Superior temporal gyrus (tissue), 1 donor: Measurements from ENCODE around the gene AGO3.
A peak's percentile ranks its signal among the peaks of the same experiment; 100 is the strongest.
"Not testable (repeated sequence)": the region's sequence is repeated elsewhere in the genome, so short reads cannot be mapped to it uniquely, and the experiment has no call there.

Experiments
- DNase-seq: peaks from one replicate; pipeline ENCODE4 v3.0.0-alpha.2; 2016; ENCODE audit errors: extremely low spot score

Gene AGO3

DNA sequence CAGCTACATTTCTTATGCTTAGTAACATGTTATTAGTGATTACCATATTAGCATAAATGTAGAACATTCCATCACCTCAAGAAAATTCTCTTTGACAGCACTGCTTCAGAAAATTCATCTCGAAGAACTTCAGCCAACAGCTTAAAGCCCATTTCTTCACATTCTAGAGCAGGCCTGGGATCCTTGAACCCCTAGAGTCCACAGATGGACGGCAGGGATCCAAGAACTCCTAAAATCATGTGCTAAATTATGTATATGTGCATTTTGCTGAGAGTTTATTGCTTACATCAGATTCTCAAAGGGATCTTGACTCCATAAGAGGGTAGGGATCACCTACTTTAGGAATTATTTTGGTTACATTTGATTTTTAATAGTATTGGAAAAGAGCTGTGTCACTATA, 76.8 kb downstream of the AGO3 start:
- no peak for DNase-seq

DNA sequence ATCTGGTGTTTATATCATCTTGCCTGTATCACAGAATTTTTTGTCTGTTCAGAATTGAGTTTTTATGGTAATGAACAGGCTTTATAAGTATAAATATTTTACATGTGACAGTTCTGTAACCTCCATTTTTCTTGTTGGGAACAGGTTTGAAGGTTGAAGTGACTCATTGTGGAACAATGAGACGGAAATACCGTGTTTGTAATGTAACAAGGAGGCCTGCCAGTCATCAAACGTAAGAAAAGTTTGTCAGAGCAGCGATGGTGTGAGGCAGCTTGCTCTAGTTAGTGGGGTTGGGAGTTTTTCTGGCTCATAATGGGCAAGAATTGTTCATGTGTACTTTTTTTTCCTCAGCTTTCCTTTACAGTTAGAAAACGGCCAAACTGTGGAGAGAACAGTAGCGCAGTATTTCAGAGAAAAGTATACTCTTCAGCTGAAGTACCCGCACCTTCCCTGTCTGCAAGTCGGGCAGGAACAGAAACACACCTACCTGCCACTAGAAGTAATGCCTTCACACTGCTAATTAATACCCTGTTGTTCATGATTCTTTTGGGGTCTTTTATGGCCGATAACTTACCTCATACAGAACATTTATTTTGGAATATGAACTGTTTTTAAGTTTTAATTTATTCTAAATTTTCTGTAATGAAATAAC, 77.8 kb downstream of the AGO3 start:
- DNase-seq: no peak

GRCh38 chr1:36014722-36015220, 83.9 kb downstream of the AGO3 start:
- DNase-seq: no peak

DNA sequence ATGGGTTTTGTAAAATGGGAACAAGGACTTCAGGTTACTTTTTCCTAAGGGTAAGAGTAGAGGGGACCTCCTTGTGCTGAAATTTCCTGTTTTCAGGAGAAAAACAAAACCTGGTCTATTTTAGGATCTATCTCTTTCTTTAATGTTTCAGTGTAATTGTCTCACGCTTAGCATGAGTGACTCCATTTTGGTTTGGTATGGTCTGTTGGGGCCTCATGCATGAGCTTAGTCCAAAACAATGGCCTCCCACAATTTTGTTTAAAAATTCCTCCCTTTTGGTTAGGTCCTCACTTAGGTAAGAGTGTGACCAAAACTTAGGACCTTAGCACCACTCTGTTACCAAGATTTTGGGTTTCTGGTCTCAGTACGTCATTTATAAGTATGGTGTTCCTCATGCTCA, 85.8 kb downstream of the AGO3 start:
- no peak for DNase-seq

- no peak for DNase-seq
Observed at GRCh38 chr1:36023098-36023769, 92.3 kb downstream of the AGO3 start.

GRCh38 chr1:36024024-36024423, 93.1 kb downstream of the AGO3 start:
- DNase-seq: not testable (repeated sequence)

GRCh38 chr1:36024847-36025246, 93.9 kb downstream of the AGO3 start:
- no peak for DNase-seq

DNA sequence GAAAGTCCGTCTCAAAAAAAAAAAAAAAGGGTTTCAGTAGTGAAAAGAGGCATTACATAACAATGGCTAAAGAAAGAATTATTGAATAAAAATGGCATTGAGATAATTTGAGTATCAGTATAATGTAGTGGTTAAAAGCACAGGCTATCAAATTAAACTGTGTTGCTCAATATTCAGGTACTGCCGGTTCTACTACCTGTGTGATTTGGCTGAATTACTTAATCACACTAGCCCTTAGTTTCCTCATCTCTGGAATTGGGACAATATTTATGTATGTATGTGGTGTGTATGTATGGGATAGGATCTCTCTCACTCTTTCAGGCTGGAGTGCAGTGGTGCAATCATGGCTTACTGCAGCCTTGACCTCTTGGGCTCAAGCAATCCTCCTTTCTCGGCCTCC, 96.9 kb downstream of the AGO3 start:
- DNase-seq: no peak

DNA sequence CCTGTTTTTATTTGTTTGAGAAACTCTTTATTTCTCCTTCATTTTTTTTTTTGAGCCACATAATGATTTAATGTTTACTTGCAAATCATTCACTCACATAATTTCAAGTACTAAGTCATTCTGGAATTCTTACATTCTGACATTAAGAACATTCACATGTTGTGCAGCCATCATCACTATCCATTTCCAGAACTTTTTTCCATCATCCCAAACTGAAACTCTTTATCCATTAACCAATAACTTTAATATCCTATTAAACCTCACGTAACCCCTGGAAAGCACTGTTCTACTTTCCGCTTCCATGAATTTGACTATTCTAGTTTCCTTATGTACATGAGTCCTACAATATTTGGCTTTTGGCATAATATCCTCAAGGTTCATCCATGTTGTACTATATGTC, 100.5 kb downstream of the AGO3 start:
- DNase-seq: no peak

GRCh38 chr1:36034692-36035091, 103.8 kb downstream of the AGO3 start:
- no peak for DNase-seq

DNA sequence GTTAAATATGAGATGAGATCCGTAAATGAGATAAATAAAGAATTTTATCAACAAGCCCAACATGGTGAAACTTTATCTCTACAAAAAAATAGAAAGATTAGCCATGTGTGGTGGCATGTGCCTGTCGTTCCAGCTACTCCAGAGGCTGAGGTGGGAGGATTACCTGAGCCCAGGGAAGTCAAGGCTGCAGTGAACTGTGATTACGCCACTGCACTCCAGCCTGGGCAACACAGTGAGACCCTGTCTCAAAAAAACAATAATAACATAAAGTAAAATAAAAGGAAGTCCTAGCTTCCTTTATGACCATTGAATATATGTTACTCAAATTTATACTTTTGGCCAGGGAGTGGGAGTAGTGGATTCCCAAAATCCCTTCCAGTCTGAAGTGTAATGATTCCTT, 104.2 kb downstream of the AGO3 start:
- DNase-seq: no peak

DNA sequence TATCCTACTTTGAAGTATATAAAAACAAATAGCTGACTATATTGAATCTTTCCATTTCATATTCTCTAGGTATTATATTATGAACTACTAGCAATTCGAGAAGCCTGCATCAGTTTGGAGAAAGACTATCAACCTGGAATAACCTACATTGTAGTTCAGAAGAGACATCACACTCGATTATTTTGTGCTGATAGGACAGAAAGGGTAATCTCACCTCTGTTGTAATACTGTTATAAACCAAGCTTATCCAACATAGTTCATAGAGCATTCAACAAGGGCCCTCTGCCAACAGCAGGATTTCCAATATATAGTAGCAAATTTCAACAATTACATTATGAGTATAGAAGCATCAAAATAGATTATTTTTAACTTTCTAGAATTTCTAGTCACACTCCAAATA, 109.3 kb downstream of the AGO3 start:
- no peak for DNase-seq

DNA sequence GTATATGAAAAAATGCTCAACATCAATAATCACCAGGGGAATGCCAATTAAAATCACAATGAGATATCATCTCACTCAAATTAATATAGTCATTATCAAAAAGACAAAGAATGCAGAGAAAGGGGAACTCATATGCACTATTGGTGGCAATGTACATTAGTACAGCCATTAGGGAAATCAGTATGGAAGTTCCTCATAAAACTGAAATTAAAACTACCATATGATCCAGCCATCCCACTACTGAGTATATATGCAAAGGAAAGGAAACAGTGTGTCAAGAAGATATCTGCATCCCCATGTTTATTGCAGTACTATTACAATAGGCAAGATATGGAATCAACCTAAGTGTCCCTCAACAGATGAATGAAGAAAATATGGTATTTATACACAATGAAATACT, 120.9 kb downstream of the AGO3 start:
- no peak for DNase-seq

GRCh38 chr1:36053978-36054377, 123.1 kb downstream of the AGO3 start:
- DNase-seq: no peak

GRCh38 chr1:36055706-36056105, 124.8 kb downstream of the AGO3 start:
- DNase-seq: no peak

DNA sequence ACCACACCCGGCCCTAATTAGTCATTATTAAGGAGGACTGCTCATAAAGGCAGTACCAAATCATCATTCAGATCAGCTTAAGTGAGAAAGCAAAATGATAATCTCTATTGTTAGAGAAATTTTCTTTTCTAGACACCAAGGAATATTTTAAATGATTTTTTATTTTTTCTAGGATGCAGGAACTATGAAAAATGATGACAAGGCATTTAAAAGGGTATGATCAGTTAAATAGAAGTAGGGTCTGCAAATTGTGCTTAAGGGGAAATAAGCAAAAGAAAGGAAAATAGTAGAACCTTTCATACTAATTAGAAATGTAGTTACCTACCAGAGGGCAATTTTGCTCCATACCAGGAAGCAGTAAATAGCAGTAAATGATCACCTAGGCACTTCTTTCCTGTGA, 131.4 kb downstream of the AGO3 start:
- no peak for DNase-seq

GRCh38 chr1:36067871-36068270, 137.0 kb downstream of the AGO3 start:
- peak; percentile 79 for DNase-seq

DNA sequence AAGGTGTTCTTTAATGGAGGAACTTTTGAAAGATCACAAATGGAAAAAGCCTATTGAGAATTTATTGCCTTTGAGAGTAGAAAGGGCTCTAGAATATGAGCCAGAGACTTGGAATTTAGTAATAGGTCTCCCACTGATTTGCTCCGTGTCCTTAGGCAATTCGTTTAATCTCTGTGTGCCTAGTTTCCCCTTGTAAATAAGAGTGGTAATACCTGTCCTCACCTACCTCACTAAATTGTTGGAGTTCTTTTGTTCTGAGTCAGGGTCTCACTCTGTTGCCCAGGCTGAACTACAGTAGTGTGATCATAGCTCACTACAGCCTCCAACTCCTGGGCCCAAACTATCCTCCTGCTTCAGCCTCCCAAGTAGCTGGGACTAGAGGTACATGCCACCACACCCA, 138.0 kb downstream of the AGO3 start:
- no peak for DNase-seq

- DNase-seq: no peak
Observed at GRCh38 chr1:36070349-36070748, 139.4 kb downstream of the AGO3 start.

GRCh38 chr1:36076979-36077573, 146.2 kb downstream of the AGO3 start:
- DNase-seq: no peak

DNA sequence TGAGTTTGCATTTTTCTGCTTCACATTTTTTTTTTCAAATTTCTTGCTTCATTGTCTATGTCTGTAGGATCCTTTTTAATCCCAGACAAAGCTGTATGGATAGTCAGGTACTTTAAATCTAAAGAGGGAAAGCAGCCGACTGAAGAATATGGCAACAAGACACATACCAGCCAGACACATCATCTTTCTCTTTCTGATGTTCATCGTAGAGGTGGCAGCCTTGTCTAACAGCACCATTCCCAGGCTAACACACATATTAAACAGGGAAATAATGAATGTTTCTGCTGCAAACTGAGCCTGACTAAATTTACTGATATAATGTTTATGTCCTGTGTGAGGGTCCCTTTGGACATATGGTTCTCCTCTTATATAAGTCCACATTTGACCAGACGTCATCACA, 149.3 kb downstream of the AGO3 start:
- no peak for DNase-seq

DNA sequence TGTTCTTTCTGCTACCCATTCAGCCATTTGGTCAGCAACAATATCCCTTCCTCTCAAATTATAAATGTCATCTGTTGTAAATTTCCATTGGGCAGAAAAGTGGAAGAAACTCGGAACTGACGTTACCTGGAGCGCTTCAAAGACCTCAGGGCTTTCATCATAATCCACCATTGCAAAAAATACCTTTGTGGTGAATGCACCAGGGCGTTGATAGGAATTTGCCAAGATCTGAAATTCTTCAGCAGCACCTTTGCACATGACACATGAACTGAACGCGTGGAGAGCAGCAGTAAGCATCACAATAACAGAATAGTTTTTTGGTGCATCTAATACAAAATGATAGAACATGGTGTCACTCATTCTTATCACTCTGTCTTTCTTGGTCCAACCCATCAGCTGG, 149.9 kb downstream of the AGO3 start:
- DNase-seq: no peak

DNA sequence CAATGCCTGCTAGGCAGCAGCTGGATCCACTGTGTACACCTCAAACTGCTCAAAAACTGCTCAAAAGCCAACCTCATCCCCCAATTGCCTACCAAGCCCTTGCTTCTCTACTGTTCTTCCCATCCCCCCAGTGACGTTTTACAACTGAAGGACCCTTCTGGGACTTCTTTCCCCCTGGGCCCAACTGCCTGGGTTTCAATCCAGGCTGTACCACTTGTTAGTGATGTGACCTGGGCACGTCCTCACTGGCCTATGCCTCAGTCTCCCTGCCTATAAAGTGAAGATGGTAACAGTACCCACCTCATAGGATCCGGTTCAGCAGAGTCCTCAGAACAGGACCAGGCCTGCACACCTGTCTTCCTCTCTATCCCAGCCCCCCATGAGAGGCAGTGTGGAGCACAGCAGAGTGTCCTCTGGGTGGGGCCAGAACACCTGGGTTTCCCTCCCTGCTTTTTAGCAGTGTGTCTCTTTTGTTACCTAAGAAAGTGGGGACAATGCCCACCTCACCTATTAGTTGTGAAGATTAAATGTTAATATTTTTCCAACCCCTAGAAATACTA, 151.1 kb downstream of the AGO3 start:
- no peak for DNase-seq
